ENCODE data around the gene STOX2.
"Not testable (repeated sequence)": the region's sequence is repeated elsewhere in the genome, so short reads cannot be mapped to it uniquely, and the experiment has no call there.

STOX2 gene

GRCh38 chr4:184032091-184032490 is 127.0 kb downstream of the STOX2 start:
- H3K9ac ChIP-seq (ENCODE audit: low read length), result no peak overlapping the region
- no peak overlapping the region for H3K4me3 ChIP-seq (ENCODE audit: low read length)
- no peaks in the 10 kb centered on the region for H3K9me3 ChIP-seq (ENCODE audit: control insufficient read depth, low read length)
- no peaks in the 10 kb centered on the region for H3K36me3 ChIP-seq (ENCODE audit: control insufficient read depth, insufficient read depth, low read length, severe bottlenecking)
- no peak for DNase-seq (ENCODE audit: low read depth)
- H3K27me3 ChIP-seq (replicated peaks; ENCODE audit: control insufficient read depth, insufficient read depth, low read length), result peaks cover 5% of the 10 kb centered on the region
- H3K4me1 ChIP-seq (ENCODE audit: control insufficient read depth, insufficient read depth, low read length), result no peaks in the 10 kb centered on the region

GRCh38 chr4:184039963-184040383 is 134.9 kb downstream of the STOX2 start:
- peaks cover 16% of the 10 kb centered on the region for H3K27me3 ChIP-seq (replicated peaks; ENCODE audit: control insufficient read depth, insufficient read depth, low read length)
- no peak overlapping the region for H3K4me3 ChIP-seq (ENCODE audit: low read length)
- DNase-seq (ENCODE audit: low read depth), result no peak
- H3K4me1 ChIP-seq (ENCODE audit: control insufficient read depth, insufficient read depth, low read length), result no peaks in the 10 kb centered on the region
- H3K9me3 ChIP-seq (ENCODE audit: control insufficient read depth, low read length), result peaks cover 28% of the 10 kb centered on the region
- no peak overlapping the region for H3K9ac ChIP-seq (ENCODE audit: low read length)
- H3K36me3 ChIP-seq (ENCODE audit: control insufficient read depth, insufficient read depth, low read length, severe bottlenecking), result no peaks in the 10 kb centered on the region

GRCh38 chr4:184041156-184041555 is 136.0 kb downstream of the STOX2 start:
- Histone ChIP-seq H3K4me3 (ENCODE audit: low read length) (no peak overlapping the region), H3K36me3 (ENCODE audit: control insufficient read depth, insufficient read depth, low read length, severe bottlenecking) (no peaks in the 10 kb centered on the region), H3K4me1 (ENCODE audit: control insufficient read depth, insufficient read depth, low read length) (no peaks in the 10 kb centered on the region), H3K9ac (ENCODE audit: low read length) (no peak overlapping the region), H3K27me3 (replicated peaks; ENCODE audit: control insufficient read depth, insufficient read depth, low read length) (peaks cover 16% of the 10 kb centered on the region), H3K9me3 (ENCODE audit: control insufficient read depth, low read length) (peaks cover 40% of the 10 kb centered on the region)
- no peak for DNase-seq (ENCODE audit: low read depth)

DNA sequence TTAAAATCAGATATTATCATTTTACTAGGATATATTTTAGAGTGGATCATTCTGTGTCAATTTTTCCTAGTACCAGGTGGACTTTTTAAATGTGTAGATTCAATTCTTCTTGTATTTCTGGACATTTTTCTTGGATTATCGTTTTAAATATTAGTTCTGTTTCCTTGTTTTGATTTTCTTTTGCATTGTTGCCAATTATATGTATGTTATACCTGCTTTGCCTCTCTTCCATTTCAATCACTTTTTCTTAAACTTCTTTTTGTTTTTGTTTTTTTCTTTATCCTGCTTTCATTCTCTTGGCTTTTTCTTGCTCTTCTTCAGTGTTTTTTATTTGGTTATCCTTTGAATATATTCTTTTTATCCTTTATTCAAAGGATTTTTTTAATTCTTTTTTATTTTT is 141.0 kb downstream of the STOX2 start:
- no peak overlapping the region for H3K4me3 ChIP-seq (ENCODE audit: low read length)
- peaks cover under 1% of the 10 kb centered on the region for H3K27me3 ChIP-seq (replicated peaks; ENCODE audit: control insufficient read depth, insufficient read depth, low read length)
- no peak overlapping the region for H3K9ac ChIP-seq (ENCODE audit: low read length)
- H3K4me1 ChIP-seq (ENCODE audit: control insufficient read depth, insufficient read depth, low read length), result no peaks in the 10 kb centered on the region
- H3K36me3 ChIP-seq (ENCODE audit: control insufficient read depth, insufficient read depth, low read length, severe bottlenecking), result no peaks in the 10 kb centered on the region
- no peak for DNase-seq (ENCODE audit: low read depth)
- peaks cover 51% of the 10 kb centered on the region for H3K9me3 ChIP-seq (ENCODE audit: control insufficient read depth, low read length)

GRCh38 chr4:184051262-184051661 is 146.2 kb downstream of the STOX2 start:
- H3K4me3 ChIP-seq (ENCODE audit: low read length); DNase-seq (ENCODE audit: low read depth); H3K36me3 ChIP-seq (ENCODE audit: control insufficient read depth, insufficient read depth, low read length, severe bottlenecking); H3K4me1 ChIP-seq (ENCODE audit: control insufficient read depth, insufficient read depth, low read length); H3K27me3 ChIP-seq (replicated peaks; ENCODE audit: control insufficient read depth, insufficient read depth, low read length); H3K9ac ChIP-seq (ENCODE audit: low read length): not testable (repeated sequence)
- H3K9me3 ChIP-seq (ENCODE audit: control insufficient read depth, low read length), result peaks cover 18% of the 10 kb centered on the region

- H3K4me1 ChIP-seq (ENCODE audit: control insufficient read depth, insufficient read depth, low read length), result no peaks in the 10 kb centered on the region
- no peaks in the 10 kb centered on the region for H3K36me3 ChIP-seq (ENCODE audit: control insufficient read depth, insufficient read depth, low read length, severe bottlenecking)
- H3K4me3 ChIP-seq (ENCODE audit: low read length), result no peak overlapping the region
- no peak for DNase-seq (ENCODE audit: low read depth)
- no peak overlapping the region for H3K9ac ChIP-seq (ENCODE audit: low read length)
- no peaks in the 10 kb centered on the region for H3K27me3 ChIP-seq (replicated peaks; ENCODE audit: control insufficient read depth, insufficient read depth, low read length)
- peaks cover 8% of the 10 kb centered on the region for H3K9me3 ChIP-seq (ENCODE audit: control insufficient read depth, low read length)
Observed at GRCh38 chr4:184052616-184053015, 147.5 kb downstream of the STOX2 start.

DNA sequence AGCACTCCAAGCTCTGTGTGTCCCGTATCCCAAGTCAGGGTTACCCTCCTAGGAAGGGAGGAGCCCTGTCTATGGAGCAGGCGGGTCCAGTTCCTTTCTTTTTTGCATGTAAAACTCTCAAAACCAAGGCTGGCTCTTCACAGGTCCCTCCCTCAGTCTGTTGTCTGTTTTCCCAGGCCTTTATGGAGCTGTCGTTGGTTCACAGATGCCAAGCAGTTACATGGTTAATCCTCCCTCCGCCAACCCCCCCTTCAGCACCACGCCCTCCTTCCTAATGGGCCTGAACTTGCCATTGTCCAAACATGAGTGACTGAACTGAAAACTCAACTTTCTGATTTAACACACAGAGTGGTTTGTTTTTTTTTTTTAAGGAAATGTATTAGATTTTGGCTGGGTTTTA is 148.3 kb downstream of the STOX2 start:
- DNase-seq (ENCODE audit: low read depth), result no peak
- Histone ChIP-seq H3K4me1 (ENCODE audit: control insufficient read depth, insufficient read depth, low read length) (no peaks in the 10 kb centered on the region), H3K4me3 (ENCODE audit: low read length) (no peak overlapping the region), H3K27me3 (replicated peaks; ENCODE audit: control insufficient read depth, insufficient read depth, low read length) (peaks cover 5% of the 10 kb centered on the region), H3K9me3 (ENCODE audit: control insufficient read depth, low read length) (peaks cover 3% of the 10 kb centered on the region), H3K36me3 (ENCODE audit: control insufficient read depth, insufficient read depth, low read length, severe bottlenecking) (no peaks in the 10 kb centered on the region), H3K9ac (ENCODE audit: low read length) (no peak overlapping the region)

DNA sequence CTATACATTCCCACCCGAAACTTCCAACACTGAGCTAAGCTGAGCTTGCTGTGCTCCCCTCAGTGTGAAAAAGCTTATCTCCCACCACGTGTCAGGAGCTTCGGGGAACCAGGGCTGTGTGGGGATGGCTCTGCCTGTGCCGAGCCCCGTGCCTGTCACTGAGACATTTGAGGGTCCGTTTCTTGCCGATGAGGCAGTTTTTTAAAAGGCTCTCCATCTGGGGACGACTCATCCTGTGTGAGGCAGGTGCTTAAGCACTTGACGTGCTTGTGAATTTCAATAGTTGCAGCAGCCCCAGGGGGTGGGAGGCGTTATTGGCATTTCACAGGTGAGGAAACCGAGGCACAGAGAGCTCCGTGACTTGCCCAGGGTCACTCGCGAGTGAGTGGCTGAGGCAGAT is 151.8 kb downstream of the STOX2 start:
- H3K27me3 ChIP-seq (replicated peaks; ENCODE audit: control insufficient read depth, insufficient read depth, low read length), result peaks cover 7% of the 10 kb centered on the region
- H3K4me3 ChIP-seq (ENCODE audit: low read length), result no peak overlapping the region
- no peaks in the 10 kb centered on the region for H3K9me3 ChIP-seq (ENCODE audit: control insufficient read depth, low read length)
- no peaks in the 10 kb centered on the region for H3K4me1 ChIP-seq (ENCODE audit: control insufficient read depth, insufficient read depth, low read length)
- no peaks in the 10 kb centered on the region for H3K36me3 ChIP-seq (ENCODE audit: control insufficient read depth, insufficient read depth, low read length, severe bottlenecking)
- DNase-seq (ENCODE audit: low read depth), result no peak
- no peak overlapping the region for H3K9ac ChIP-seq (ENCODE audit: low read length)

- H3K36me3 ChIP-seq (ENCODE audit: control insufficient read depth, insufficient read depth, low read length, severe bottlenecking), result no peaks in the 10 kb centered on the region
- H3K4me3 ChIP-seq (ENCODE audit: low read length), result no peak overlapping the region
- H3K9me3 ChIP-seq (ENCODE audit: control insufficient read depth, low read length), result no peaks in the 10 kb centered on the region
- no peak for DNase-seq (ENCODE audit: low read depth)
- H3K4me1 ChIP-seq (ENCODE audit: control insufficient read depth, insufficient read depth, low read length), result no peaks in the 10 kb centered on the region
- no peak overlapping the region for H3K9ac ChIP-seq (ENCODE audit: low read length)
- peaks cover 7% of the 10 kb centered on the region for H3K27me3 ChIP-seq (replicated peaks; ENCODE audit: control insufficient read depth, insufficient read depth, low read length)
Observed at GRCh38 chr4:184058026-184058425, 152.9 kb downstream of the STOX2 start.

DNA sequence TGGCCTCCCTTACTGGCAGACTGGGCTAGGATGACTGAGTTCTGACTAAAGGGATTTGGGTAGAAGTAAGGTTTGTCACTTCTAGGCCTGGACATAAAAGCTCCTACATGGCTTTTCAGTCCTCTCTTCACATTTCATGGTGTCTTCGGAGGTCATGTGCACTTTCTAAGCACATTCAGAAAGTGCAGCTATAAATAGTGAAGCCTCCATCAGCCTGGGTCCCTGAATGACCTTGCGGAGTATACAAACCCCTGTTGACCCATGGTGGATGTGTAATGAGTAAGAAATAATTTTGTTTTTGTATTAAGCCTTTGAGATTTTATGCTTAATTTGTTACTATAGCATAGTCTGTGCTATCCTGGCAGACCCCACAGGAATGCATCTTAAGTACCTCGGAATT is 154.0 kb downstream of the STOX2 start:
- DNase-seq (ENCODE audit: low read depth), result no peak
- Histone ChIP-seq H3K4me1 (ENCODE audit: control insufficient read depth, insufficient read depth, low read length) (no peaks in the 10 kb centered on the region), H3K27me3 (replicated peaks; ENCODE audit: control insufficient read depth, insufficient read depth, low read length) (peaks cover 7% of the 10 kb centered on the region), H3K9ac (ENCODE audit: low read length) (no peak overlapping the region), H3K9me3 (ENCODE audit: control insufficient read depth, low read length) (no peaks in the 10 kb centered on the region), H3K4me3 (ENCODE audit: low read length) (no peak overlapping the region), H3K36me3 (ENCODE audit: control insufficient read depth, insufficient read depth, low read length, severe bottlenecking) (no peaks in the 10 kb centered on the region)

DNA sequence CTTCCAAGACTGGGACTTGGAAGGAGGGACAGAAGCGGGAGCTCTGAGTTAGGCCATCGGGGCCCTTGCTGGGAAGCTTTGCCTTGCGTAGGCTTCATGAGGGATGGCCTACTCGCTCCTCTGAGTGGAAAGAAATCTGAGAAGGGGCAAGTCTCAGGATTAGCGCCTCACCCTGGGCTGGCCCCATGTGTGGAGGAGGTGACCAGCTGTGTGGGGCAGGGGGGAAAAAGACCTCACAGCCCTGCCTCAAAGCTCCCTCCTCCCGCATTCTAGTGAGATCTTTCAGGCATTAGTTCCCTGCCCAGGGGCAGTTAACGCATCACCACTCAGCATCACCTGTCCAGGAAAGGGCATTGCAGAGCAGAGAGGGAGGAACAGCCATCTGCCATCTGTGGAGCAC is 156.5 kb downstream of the STOX2 start:
- no peak overlapping the region for H3K9ac ChIP-seq (ENCODE audit: low read length)
- no peaks in the 10 kb centered on the region for H3K9me3 ChIP-seq (ENCODE audit: control insufficient read depth, low read length)
- peaks cover 8% of the 10 kb centered on the region for H3K4me1 ChIP-seq (ENCODE audit: control insufficient read depth, insufficient read depth, low read length)
- no peaks in the 10 kb centered on the region for H3K36me3 ChIP-seq (ENCODE audit: control insufficient read depth, insufficient read depth, low read length, severe bottlenecking)
- DNase-seq (ENCODE audit: low read depth), result no peak
- H3K4me3 ChIP-seq (ENCODE audit: low read length), result no peak overlapping the region
- H3K27me3 ChIP-seq (replicated peaks; ENCODE audit: control insufficient read depth, insufficient read depth, low read length), result peaks cover 7% of the 10 kb centered on the region

GRCh38 chr4:184062769-184063168 is 157.7 kb downstream of the STOX2 start:
- Histone ChIP-seq H3K27me3 (replicated peaks; ENCODE audit: control insufficient read depth, insufficient read depth, low read length) (peaks cover 7% of the 10 kb centered on the region), H3K9me3 (ENCODE audit: control insufficient read depth, low read length) (no peaks in the 10 kb centered on the region), H3K4me1 (ENCODE audit: control insufficient read depth, insufficient read depth, low read length) (peaks cover 10% of the 10 kb centered on the region), H3K36me3 (ENCODE audit: control insufficient read depth, insufficient read depth, low read length, severe bottlenecking) (no peaks in the 10 kb centered on the region), H3K9ac (ENCODE audit: low read length) (no peak overlapping the region), H3K4me3 (ENCODE audit: low read length) (no peak overlapping the region)
- DNase-seq (ENCODE audit: low read depth), result no peak

Data from adipocyte (in vitro differentiated cells).